ENCODE data around the gene DNAL1.

Gene DNAL1

DNA sequence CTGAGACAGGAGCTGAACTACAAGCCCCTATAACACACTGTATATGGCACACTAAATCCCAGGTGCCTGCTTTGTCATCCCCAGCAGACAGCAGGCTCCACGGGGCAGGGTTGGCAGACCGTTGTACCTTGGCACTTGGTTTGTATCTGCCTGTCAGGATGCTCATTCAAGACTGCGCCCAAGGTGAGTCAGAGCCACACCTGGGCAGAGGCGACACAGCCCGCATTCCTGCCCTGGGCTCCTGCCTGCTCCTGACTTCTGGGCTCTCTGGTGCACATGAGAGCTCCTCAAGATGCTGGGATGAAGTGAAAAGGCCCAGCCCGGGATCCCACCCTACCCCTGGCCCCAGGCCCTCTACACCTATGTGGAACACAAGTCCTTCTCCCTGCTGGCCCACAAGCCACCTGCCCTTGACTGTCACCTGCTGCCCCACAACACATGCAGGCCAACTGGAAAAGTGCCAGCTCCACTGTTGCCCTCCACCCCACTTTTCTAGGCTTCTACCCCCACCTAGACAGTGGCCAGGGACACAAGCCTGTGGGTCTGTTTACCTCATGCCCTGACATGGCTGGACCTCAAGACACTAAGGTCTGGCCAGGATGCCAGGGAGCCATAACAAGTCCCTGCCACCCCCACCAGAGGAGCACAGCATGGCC is 100.2 kb downstream of the DNAL1 start:
- peak; percentile 73 for DNase-seq

DNA sequence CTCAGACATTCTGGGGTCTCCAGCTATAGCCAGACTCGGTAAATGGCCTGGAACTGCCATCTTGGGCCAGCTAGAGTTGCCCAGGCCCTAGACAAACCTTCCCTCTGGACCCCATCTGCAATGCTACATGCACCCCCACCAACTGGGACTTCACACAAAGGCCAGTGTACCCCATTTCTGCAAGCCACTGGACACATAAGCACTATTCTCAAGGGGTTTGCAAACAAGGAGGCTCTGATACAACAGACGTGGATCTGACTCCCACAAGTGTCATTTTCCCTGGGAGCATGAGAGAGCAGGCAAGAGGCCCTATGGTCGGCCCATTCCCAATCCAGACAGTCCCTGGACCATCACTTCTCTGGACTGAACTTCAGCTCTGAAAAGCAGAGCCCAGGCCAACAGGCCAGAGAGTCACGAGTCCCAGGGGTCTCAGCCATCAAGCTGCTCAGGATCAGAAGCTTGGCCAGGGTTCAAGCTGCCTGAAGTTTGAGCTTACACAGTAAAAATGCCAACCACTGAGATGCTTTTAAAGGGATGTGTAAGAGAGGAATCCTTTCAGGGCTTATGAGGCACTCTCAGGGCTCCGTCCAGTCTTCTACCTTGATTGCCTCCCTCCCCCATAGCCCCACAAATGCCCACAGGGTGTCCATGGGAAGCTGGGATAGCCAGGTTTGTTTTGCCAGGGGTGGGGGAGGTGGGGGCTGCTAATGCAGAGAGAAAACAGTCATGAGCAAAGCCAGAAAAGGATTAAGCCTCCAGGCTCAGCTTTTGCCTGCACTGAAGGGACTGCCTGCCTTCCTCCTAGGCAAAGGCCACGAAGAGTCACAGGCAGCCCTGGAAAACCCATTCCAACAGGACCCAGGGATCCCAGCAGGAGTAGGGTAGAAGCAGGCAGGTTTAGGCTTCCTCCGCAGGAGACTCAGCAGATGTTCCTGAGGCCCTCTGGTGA is 101.1 kb downstream of the DNAL1 start:
- DNase-seq = no peak

DNA sequence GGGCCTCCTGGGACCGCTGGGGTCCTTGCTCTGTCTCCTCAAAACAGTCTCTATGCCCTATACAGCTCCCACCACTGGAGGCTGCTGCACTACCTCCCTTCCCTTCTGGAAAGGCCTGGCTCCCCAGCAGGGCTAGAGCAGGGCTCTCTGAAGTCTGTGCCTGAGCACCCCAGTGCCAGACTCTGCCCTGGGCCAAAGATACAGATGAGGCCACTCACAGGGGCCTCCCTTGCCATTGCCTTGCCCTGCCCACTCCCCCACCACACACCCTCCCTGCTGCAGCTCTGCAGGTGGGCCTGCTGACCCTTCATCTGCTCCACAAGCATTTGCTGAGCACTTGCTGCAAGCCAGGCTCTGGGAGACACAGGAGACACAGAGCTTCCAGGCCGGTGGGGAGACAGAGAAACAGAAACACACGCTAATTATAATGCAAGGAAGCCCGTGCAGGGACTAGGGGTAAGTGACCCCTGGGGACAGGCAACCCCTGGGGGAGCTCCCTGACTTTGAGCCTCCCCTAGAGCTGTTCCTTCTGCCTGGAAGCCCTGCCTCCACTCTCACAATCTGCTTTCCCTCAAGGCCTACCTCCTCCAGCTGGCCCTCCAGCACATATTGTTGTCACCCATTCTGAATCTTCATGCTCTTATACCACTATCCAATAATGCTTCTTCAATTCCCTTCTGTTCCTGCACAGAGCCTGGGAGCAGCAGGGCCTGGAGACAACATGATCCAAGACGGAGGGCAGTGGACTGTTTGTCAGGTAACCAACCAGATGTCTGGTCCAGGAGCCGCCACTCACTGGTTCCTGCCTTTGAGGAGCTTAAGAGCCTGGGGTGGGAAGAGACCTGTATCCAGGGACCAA is 102.0 kb downstream of the DNAL1 start:
- no peak for DNase-seq

DNA sequence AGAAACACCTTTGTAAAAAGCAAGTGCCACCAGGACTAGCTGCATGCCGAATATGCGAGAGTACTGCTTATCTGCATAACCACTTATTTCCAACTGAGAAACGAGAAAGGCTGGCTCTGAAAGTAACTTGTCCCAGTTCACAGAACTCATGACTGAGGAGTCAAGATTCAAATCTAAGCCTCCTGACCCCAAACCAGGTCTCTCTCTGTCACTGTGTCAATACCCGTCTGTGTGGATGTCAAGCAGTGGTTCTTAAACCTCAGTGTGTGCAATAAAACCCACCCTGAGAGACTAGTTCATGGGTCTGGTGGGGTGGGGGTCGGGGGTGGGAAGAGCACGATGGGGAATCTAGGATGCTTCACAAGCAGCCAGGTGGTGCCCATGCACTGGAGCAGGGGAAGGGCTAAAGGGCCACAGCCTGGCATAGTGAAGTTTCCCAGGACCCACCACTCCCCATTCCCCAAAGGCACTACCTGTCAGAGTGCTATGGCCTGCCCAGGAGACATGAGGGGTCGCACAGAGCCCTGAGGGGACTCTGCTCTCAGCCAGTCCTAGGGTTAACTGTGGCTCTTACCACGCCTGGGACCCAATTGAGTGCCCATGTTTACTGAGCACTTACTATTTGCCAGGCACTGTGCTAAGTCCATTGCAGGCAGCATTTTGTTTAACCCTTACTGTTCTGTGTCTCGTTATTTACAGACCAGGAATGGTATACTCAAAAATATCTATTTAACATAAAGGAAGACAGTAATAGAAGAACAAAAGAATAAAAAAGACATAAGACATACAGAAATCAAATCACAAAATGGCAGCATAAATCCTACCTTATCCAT is 102.8 kb downstream of the DNAL1 start:
- DNase-seq = no peak

DNA sequence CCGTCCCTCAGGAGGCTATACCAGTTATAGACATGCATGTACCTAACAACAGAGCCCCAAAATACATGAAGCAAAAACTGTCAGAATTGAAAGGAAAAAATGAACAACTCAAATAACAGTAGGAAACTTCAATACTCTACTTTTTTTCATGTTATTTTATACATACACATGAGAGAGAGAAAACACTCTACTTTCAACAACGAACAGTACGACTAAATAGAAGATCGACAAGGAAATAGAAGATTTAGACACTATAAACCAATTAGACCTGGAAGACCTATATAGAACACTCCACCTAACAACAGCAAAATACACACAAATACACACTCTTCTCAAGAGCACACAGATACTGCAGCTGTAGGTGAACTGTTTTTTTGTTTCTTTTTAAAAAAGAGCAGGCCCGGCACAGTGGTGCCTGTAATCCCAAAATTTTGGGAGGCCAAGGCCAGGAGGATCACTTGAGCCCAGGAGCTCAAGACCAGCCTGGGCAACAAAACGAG is 104.1 kb downstream of the DNAL1 start:
- no peak for DNase-seq

DNA sequence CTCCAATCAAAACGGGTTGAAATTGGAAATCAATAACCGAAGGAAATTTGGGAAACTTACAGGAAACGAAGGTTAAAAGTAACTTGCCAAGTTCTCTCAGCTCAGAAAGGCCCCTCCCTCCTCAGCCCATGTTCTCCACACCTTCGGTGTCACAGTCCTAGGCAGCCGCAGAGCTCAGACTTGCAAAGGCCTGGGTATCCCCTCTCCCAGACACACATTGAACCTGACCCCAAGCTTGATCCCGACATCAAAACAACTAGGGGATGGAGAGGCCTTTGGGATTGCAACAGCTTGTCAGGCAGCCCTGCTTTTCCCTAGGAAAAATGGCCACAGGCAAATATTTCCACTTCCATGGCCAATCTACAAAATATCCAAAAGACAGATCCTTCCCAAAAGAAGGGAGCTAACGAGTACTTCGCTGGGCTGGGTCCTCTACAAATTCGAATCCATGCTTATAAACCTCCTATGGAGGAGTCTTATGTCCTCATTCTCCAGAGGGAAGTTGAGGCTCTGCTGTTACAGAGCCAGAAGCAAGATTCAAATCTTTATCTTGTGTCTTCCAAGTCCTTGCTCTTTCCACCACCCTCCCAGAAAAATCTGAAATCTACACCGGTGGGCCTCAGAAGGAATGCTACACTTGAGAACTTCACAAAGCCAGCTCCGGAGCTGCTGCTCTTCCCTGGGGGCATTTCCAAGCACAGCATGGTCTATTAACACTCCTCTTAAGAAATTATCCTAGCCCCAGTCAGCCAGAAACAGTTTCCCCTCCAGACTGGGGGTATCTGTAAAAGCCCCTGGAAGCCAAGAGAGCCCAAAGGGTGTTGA is 105.1 kb downstream of the DNAL1 start:
- no peak for DNase-seq

DNA sequence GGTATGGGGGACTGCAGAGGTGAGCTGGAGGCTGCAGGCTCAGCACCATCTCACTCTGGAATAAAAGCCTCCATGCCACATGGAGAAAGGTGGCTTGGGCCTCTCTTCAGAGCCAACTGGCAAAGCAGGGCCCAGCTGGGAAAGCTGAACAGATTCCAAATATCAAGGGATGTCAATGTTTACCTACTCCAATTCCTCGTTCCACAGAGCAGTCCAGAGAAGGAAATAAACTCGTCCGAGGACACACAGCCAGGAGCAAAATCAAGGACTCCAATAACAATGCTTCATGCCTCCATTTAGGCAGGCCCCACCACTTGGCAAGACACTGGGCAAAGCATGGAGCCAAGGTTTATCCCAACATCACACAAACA is 105.7 kb downstream of the DNAL1 start:
- no peak for DNase-seq

DNA sequence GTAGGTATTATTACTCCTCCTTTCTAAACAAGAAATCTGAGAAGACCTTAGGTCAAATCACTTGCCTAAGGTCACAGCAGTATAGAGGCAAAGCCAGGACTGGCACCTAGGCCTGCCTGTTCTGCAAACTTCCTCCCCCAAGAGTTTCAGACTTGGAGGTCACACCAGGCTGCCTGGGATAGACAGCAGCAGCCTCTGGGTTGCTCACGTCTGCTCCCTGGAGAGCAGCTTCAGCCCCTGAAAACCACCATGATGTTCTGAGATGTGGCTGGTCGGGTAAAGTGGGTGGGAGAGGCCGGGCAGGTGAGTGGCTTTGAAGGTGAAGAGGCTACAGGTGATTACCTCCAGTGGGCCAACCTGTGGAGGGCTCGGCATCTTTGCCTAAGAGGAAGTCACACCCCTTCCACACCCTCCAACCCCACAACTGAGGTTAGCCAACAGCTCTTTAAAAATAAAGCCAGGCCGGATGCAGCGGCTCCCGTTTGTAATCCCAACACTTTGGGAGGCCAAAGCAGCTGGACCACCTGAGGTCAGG is 106.4 kb downstream of the DNAL1 start:
- peak; percentile 37 for DNase-seq

DNA sequence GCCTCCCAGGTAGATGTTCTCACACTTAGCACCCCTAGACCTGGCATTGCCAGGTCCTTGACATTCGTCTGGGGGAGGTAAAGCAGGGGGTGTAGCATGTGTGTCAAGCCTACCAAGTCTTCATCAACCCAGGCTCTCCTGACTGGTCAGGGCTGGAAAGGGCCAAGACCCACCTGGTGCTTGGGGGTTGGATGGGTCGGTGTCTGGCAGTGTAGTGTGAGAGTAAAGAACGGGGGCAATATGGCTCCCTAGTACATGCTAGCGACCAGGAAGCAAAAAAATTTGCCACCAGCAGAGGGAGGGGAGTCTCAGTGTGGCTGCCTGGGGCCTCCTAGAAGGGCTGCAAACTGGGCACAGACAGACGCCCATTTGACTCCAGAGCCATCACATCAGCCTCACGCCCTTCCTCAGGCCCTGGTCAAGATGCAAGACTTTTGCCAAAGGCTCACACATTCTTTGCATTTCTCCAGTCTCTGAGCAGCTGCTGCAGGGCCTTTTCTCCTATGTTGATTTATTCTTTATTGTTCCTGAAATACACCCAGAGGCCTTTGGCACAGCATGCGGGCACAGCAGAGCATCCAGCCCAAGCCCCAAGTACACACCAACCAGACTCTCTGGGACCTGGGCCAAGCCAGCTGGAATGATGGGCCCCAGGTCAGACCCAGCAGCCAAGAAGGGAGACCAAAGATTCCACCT is 107.7 kb downstream of the DNAL1 start:
- peak; percentile 66 for DNase-seq
